HepG2 (cell line): ENCODE measurements around the gene ACER3. TPM values are rescaled to one million over a fixed set of nuclear protein-coding genes. Genes with fewer than 3 reads are reported as not detected.

Experiments used
- DNMT3B ChIP-seq: conservative IDR thresholded peaks from 2 replicates; pipeline ENCODE4 v1.6.1; 2016; ENCODE audit warnings: missing biosample characterization, control low read depth
- HNRNPL ChIP-seq: fragments of 200-400 bp; formaldehyde crosslinking; IDR thresholded peaks from 2 replicates; pipeline ENCODE4 v1.6.1; 2017; ENCODE audit warnings: mild to moderate bottlenecking, low read depth, low read length
- NR2C2 ChIP-seq: sonication (generic); formaldehyde crosslinking; IDR thresholded peaks from 2 replicates; pipeline ENCODE4 v1.4.0; 2020; ENCODE audit warnings: missing genetic modification reagents, mild to moderate bottlenecking, moderate library complexity, borderline replicate concordance
- POLR2A ChIP-seq, 2 experiments: IDR thresholded peaks; 2 replicates each; pipeline ENCODE4 v1.6.1; 2011; ENCODE audit warnings: low read depth in 2 of 2, low read length in 2 of 2, mild to moderate bottlenecking in 1 of 2, moderate library complexity in 1 of 2; ENCODE audit not compliant: insufficient read depth in 1 of 2
- ZBTB3 ChIP-seq: sonication (generic); formaldehyde crosslinking; IDR thresholded peaks from 2 replicates; pipeline ENCODE4 v1.4.0; 2020; ENCODE audit warnings: low read depth, mild to moderate bottlenecking, moderate library complexity, missing genetic modification reagents, borderline replicate concordance
- ZFP36L1 ChIP-seq: sonication (generic); formaldehyde crosslinking; IDR thresholded peaks from 2 replicates; pipeline ENCODE4 v1.8.0; 2022; ENCODE audit warnings: mild to moderate bottlenecking, missing genetic modification reagents, moderate library complexity
- polyA plus RNA-seq, 8 experiments: library from polyadenylated mRNA; depleted of rRNA in 3 of 8; stranded (reverse) in 7 of 8; unstranded in 1 of 8; fragments of >200 nt; fragmentation: Illumina TruSeq in 4 of 8; extraction: Trizol in 4 of 8; gene quantifications; 2 replicates each; pipeline versions ENCODE4 v1.2.1 to v1.2.3, GENCODE V29; 2011 to 2016; ENCODE audit warnings: low read depth in 4 of 8, missing spikeins in 1 of 8, mixed read lengths in 1 of 8; ENCODE audit not compliant: insufficient read depth in 1 of 8
- total RNA-seq, 5 experiments: library from RNA; depleted of rRNA; stranded (reverse); fragments of >200 nt; fragmentation: Illumina TruSeq; extraction: Trizol; gene quantifications; 2 replicates each; pipeline ENCODE4 v1.2.3, GENCODE V29; 2016; ENCODE audit warnings: low read depth in 1 of 5
- TF ChIP-seq, protein P1 (sequence below): sonication (generic); formaldehyde crosslinking; IDR thresholded peaks from 2 replicates; pipeline ENCODE4 v1.5.1; 2020; ENCODE audit warnings: missing genetic modification reagents, mild to moderate bottlenecking, borderline replicate concordance
- TF ChIP-seq, protein P2 (sequence below): sonication (generic); formaldehyde crosslinking; IDR thresholded peaks from 2 replicates; pipeline ENCODE4 v1.5.0; 2020; ENCODE audit warnings: mild to moderate bottlenecking, missing genetic modification reagents, moderate library complexity
- TF ChIP-seq, protein P3 (sequence below), 2 experiments: IDR thresholded peaks; 2 replicates each; pipeline ENCODE4 v1.6.1; 2011 to 2012; ENCODE audit warnings: low read length in 2 of 2, borderline replicate concordance in 1 of 2, low read depth in 1 of 2, mild to moderate bottlenecking in 1 of 2, moderate library complexity in 1 of 2
- TF ChIP-seq, protein P4 (sequence below): sonication (generic); formaldehyde crosslinking; IDR thresholded peaks from 2 replicates; pipeline ENCODE4 v1.9.0; 2021; ENCODE audit warnings: missing genetic modification reagents, mild to moderate bottlenecking, borderline replicate concordance

ACER3 gene
- total and polyA plus RNA-seq, 2 of the 13 experiments (the other 11 are each of a cell fraction or from before 2014, with no cell fraction given), result 6.0 to 9.8 TPM

DNA sequence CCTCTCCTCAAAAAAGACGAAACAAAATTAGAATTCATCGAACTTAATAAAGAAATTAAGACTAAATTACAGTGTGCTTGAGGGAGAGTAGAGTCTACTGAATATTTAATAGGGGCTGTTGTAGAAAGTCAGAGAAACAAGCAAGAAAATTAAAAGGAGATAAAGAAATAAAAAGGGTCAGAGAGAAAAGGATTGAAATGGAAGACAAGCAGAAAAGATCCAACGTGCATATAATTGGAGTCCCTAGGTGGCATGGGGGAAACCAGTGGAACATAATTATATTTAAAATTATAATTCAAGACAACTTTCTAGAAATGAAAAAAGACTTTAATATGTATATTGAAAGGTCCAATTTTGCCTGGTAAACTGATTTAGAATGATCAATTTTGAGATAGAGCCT lies 74.3 kb downstream of the ACER3 start (continued):
- TF ChIP-seq, protein P1, sequence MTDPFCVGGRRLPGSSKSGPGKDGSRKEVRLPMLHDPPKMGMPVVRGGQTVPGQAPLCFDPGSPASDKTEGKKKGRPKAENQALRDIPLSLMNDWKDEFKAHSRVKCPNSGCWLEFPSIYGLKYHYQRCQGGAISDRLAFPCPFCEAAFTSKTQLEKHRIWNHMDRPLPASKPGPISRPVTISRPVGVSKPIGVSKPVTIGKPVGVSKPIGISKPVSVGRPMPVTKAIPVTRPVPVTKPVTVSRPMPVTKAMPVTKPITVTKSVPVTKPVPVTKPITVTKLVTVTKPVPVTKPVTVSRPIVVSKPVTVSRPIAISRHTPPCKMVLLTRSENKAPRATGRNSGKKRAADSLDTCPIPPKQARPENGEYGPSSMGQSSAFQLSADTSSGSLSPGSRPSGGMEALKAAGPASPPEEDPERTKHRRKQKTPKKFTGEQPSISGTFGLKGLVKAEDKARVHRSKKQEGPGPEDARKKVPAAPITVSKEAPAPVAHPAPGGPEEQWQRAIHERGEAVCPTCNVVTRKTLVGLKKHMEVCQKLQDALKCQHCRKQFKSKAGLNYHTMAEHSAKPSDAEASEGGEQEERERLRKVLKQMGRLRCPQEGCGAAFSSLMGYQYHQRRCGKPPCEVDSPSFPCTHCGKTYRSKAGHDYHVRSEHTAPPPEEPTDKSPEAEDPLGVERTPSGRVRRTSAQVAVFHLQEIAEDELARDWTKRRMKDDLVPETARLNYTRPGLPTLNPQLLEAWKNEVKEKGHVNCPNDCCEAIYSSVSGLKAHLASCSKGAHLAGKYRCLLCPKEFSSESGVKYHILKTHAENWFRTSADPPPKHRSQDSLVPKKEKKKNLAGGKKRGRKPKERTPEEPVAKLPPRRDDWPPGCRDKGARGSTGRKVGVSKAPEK (CRISPR knock-in tag), result no peak
- TF ChIP-seq, protein P2, sequence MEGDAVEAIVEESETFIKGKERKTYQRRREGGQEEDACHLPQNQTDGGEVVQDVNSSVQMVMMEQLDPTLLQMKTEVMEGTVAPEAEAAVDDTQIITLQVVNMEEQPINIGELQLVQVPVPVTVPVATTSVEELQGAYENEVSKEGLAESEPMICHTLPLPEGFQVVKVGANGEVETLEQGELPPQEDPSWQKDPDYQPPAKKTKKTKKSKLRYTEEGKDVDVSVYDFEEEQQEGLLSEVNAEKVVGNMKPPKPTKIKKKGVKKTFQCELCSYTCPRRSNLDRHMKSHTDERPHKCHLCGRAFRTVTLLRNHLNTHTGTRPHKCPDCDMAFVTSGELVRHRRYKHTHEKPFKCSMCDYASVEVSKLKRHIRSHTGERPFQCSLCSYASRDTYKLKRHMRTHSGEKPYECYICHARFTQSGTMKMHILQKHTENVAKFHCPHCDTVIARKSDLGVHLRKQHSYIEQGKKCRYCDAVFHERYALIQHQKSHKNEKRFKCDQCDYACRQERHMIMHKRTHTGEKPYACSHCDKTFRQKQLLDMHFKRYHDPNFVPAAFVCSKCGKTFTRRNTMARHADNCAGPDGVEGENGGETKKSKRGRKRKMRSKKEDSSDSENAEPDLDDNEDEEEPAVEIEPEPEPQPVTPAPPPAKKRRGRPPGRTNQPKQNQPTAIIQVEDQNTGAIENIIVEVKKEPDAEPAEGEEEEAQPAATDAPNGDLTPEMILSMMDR, result no peak
- no peak for TF ChIP-seq ZFP36L1 (CRISPR knock-in tag)
- no peak for TF ChIP-seq NR2C2 (CRISPR knock-in tag)
- TF ChIP-seq DNMT3B, result no peak
- no peak for TF ChIP-seq HNRNPL
- TF ChIP-seq, protein P3, sequence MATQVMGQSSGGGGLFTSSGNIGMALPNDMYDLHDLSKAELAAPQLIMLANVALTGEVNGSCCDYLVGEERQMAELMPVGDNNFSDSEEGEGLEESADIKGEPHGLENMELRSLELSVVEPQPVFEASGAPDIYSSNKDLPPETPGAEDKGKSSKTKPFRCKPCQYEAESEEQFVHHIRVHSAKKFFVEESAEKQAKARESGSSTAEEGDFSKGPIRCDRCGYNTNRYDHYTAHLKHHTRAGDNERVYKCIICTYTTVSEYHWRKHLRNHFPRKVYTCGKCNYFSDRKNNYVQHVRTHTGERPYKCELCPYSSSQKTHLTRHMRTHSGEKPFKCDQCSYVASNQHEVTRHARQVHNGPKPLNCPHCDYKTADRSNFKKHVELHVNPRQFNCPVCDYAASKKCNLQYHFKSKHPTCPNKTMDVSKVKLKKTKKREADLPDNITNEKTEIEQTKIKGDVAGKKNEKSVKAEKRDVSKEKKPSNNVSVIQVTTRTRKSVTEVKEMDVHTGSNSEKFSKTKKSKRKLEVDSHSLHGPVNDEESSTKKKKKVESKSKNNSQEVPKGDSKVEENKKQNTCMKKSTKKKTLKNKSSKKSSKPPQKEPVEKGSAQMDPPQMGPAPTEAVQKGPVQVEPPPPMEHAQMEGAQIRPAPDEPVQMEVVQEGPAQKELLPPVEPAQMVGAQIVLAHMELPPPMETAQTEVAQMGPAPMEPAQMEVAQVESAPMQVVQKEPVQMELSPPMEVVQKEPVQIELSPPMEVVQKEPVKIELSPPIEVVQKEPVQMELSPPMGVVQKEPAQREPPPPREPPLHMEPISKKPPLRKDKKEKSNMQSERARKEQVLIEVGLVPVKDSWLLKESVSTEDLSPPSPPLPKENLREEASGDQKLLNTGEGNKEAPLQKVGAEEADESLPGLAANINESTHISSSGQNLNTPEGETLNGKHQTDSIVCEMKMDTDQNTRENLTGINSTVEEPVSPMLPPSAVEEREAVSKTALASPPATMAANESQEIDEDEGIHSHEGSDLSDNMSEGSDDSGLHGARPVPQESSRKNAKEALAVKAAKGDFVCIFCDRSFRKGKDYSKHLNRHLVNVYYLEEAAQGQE (IDR thresholded peaks at IDR 0.05; ENCODE audit: borderline replicate concordance in 1 of 2, low read depth in 1 of 2, low read length in 2 of 2), result no peak
- TF ChIP-seq, protein P4, sequence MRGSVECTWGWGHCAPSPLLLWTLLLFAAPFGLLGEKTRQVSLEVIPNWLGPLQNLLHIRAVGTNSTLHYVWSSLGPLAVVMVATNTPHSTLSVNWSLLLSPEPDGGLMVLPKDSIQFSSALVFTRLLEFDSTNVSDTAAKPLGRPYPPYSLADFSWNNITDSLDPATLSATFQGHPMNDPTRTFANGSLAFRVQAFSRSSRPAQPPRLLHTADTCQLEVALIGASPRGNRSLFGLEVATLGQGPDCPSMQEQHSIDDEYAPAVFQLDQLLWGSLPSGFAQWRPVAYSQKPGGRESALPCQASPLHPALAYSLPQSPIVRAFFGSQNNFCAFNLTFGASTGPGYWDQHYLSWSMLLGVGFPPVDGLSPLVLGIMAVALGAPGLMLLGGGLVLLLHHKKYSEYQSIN (CRISPR knock-in tag), result no peak
- no peak for TF ChIP-seq ZBTB3 (CRISPR knock-in tag)
- no peak for TF ChIP-seq POLR2A (IDR thresholded peaks at IDR 0.05; ENCODE audit: insufficient read depth in 1 of 2, low read depth in 2 of 2, low read length in 2 of 2)
